HG02571 (cell line): ENCODE measurements around the gene ZKSCAN2.
A peak's percentile ranks its signal among the peaks of the same experiment; 100 is the strongest.

ENCODE experiments used
- ATAC-seq: cut with Tn5 transposase; IDR thresholded peaks from one replicate; pipeline ENCODE4 v1.9.1; 2021; ENCODE audit warnings: mild to moderate bottlenecking, moderate library complexity; ENCODE audit not compliant: unreplicated experiment

The ZKSCAN2 gene

DNA sequence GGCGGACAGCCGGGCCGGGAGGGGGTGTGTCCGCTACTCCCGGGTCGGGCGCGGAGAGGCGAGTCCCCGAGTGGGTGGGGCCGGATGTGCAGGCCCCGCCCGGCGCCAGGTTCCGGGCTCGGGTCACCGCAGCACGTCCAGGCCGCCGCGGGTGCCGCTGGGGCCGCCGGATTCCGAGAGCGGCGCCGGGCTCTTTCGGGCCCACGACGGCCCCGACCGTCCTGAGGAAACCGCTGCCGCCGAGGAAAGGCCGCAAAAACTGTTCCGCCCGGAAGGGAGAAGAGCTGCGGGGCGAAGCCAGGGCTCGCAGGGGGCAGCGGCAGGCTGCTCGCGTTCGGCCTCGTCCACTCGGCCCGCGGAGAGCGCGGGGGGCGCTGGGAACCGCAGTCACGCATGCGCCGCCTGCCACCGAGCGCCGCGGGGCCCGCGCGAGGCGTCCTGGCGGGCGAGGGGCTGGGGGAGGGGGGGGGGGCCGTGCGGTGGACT lies at the start of gene ZKSCAN2:
Gene ZKSCAN2, minus strand, starts transcription at position 376 of the 486 bp plus-strand sequence. CDS start 718 bp downstream, outside the sequence.
- peak; percentile 80 for ATAC-seq

DNA sequence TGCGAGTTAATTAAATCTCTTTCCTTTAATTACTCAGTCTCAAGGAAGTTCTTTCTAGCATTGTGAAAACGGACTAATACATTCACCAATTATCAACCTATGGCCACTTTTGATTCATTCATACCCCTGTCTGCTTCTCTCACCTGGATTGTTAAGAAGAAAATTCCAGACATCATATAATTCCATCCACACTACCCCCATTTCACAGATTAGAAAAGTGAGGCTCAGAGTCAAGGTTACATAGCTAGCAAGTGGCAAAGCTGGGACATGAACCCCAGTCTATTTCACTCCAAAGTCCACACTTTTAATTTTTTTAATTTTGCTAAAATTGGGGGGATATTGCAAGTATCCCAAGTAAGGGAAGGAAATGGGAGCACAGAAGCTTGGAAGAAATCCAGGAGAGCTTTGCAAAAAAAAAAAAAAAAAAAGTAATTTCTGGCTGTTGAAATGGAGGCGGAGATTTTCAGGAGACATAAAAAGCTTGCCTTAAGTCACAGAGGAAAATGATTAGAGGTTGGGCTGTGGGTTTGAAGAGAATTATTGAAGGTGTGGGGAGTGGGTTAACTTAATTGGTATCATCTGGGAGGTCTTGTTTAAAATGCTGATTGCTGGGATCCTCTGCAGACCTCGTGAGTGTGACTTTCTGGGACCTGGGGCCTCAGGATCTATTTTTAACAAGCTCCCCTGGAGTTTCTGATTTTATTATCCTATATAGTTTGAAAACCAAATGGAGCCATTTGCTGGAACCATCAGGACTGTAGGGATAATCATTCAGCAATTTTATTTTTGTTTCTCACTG lies 42.3 kb upstream of the ZKSCAN2 start:
- no peak for ATAC-seq

DNA sequence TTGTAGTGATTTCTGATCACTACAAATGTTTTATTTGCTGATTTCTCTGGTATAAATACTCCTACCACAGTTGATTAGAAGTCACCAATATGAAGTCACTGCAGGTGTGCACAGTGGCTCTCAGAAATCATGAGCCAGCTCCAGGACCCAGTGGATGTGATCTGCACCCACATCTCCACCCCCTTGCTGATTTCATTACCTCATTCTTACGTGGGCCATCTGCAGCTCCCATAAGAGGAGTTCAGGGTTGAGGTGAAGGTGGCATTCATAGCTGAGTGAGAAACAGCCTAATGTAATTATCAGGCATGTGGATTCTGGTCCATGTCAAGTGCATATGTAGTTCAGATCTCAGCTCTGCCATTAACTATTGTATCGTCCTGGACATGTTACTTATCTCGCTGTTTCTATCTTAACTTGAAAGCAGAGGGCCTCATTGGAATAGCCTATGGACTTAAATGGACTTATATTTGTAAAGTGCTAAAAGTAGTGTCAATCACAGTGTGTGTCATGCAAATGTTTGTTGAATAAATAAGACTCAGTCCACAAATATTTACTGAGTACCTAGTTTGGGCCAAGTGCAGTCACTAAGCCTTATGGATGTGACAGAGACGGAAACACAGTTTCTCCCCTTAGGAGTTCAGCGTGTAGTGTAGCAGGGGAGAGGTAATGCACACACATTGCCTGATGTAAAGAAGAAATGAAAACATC lies 40.7 kb upstream of the ZKSCAN2 start:
- no peak for ATAC-seq

DNA sequence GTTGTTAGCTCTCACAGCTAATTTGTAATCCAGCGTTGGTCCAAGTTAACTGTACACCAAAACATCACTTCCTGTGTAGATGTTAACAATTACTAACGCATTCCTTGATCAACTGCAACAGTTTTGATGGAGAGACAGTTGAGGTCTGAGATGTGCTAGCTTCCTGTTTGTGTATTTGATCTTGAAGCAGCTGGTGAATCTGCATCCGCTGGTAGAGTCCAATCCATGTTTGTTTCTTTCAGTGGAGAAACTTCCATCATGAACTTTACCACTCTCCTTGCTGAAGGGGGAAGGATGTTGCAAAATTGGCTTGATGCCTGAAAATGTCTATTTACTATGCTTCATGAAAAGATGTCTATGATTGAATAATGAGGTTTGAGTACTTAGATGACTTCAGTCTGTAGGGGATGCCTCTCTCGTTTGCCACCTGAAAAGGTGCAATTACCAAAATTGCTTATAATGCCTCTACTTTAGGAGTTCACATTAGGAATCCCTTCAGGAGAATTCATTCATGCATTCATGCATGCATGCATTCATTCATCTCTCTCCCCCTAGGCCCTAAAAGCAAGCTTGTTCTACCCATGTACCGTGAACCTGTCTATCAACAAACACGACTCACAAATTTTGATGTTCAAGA lies 39.6 kb upstream of the ZKSCAN2 start:
- ATAC-seq = no peak

DNA sequence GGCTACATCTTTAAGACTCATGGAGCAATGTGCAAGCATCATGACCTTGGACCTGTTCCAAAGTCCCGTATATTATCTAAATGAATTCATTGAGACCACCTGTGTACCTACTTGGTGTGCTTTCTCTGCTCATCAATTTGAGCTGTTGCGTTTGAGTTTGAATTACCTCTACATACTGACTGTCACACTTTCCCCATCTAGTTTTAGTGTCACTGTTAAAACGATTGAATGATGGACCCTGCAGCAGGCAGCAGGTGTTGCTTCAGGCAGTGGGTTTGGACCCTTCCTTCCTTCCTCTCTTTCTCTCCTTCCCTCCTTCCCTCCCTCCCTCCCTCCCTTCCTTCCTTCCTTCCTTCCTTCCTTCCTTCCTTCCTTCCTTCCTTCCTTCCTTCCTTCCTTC lies 33.9 kb upstream of the ZKSCAN2 start:
- no peak for ATAC-seq

DNA sequence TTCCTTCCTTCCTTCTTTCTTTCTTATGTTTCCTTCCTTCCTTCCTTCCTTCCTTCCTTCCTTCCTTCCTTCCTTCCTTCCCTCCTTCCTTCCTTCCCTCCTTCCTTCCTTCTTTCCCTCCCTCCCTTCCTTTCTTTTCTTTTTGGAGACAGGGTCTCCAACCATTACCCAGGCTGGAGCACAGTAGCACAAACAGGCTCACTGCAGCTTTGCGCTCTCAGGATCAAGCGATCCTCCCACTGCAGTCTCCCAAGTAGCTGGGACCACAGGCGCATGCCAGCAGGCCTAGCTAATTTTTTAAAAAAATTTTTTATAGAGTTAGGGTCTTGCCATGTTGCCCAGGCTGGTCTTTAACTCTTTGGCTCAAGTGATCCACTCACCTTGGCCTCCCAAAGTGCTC lies 31.8 kb upstream of the ZKSCAN2 start:
- ATAC-seq = no peak

DNA sequence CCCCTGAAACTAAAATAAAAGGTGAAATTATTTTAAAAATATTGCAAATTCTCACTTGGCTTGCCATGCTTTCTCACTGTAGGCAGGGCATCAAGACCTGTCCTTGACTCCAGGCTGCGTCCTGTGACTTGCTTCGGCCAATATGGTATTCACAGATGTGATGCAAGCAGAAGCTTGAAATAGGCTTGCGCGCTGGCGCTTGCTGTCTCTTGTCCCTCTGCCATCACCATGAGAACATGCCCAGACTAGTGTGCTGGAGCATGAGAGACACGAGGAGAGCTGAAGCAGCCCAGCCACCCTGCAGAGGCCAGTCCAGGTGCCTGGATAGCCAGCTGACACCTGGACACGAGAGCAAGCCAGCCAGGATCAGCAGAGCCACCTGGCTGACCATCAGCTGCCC lies 21.8 kb upstream of the ZKSCAN2 start:
- ATAC-seq = no peak

DNA sequence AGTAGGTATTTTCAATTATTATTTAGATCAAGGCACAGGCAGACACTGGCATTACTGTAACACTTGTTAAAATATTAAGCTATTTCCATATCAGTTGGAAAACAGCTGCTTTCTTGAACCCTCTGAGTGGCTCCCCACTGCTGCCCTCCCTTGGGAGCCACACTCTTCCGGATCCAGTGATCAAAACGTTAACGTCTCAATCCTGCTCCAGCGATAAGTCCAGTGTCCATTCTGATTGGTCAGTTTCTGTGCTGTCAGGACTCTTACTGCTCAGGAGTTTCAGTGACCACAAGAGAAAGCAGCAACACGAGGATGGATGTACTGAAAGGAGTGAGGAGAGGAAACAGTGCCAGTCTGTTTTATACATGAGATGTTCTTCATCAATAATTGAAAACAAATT lies 13.8 kb upstream of the ZKSCAN2 start:
- ATAC-seq = no peak

DNA sequence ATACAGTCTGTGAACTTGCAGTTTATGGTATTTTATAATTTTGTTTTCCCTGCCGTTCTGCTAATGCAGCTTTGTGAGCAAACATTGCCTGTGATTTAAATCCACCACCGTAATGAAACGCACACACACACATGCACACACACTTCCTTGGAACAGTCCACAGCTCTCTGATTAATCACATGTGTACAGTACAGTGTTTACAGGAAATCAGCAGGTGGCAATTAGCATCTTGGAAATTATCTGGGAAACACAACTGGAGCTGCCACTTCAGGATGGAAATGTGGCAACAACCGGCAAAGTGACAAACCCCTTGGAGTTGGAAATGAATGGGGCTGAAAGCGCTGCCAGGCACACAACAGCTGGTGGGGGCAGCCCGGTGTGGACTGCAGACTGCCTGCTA lies 12.9 kb upstream of the ZKSCAN2 start:
- ATAC-seq = no peak

DNA sequence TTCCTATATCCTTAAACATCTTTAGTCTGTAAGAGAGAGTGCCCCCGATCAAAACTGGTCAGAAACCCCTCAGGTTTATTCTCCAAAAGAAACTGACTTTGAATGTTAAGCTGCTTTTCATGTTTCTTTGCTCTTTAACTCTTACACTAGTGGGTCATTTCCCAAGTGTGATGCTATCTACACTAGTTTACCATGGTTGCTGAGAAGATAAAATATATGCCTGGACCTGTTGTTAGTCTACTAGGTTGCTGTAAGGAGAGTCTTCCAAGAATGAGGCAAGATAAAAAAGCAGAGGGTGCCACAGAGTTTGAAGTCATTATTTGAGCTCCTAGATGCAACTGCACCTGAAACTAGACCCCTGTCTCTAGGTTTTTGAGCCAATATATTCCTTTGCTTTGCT lies 12.2 kb upstream of the ZKSCAN2 start:
- no peak for ATAC-seq

DNA sequence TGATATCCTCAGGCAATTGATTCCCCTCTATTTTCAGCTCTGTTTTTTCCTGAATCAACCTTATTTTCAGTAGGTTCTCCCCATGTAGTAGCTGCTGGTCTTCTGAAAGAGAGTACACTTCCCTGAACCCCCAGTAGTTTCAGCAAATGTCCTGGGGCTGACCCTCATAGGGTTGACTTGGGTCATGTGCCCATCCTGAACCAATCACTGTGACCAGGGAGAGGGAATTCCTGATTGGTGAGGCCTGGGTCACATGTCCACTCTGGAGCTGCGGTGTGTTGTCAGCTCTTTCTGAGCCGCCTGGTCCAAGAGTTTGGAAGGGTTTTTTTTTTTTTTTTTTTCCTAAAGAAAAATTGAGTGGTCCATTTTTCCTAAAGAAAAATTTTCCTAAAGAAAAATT lies 8.3 kb upstream of the ZKSCAN2 start:
- no peak for ATAC-seq

DNA sequence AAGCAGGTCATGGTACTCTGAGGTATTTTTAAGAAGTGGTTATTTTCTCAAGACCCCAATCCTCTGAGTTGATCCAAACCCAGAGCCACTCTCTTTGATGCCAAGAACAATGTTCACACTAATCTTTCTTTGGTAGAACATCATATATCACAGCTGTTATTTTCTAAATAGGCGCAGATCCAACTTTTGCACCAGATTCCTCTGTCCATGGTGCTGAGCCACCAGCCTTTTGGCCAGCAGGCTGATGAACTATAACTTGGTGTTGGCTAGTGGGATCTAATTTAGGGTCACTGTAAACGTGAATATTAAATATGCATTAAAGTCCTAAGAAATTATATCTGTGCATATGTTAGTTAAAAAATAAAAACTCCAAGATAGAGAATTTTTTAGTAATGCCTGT lies 7.0 kb upstream of the ZKSCAN2 start:
- no peak for ATAC-seq

DNA sequence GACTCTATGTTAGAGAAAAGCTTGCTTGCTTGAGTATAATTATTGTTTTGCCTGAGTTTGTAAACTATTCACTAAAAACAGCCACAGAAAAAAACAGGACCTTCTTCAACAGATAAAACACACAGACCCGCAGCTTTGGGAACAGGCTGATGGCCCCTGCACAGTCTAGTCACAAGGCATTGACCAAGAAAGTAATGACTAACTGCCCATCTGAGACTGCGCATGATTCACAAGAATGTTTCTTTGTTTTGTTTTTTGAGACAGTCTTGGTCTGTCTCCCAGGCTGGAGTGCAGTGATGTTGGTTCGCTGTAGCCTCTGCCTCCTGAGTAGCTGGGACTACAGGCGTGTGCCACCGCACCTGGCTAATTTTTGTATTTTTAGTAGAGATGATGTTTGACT lies 2.8 kb upstream of the ZKSCAN2 start:
- no peak for ATAC-seq

DNA sequence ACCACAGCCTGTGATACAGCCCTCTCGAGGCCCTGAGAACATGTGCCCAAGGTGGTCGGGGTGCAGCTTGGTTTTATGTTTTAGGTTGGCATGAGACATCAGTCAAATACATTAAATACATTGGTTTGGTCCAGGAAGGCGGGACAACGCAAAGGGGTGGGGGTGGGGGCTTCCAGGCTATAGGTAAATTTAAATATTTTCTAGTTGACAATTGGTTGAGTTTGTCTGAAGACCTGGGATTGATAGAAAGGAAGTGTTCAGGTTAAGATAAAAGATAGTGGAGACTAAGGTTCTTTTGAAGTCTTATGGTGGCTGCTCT lies 1.2 kb upstream of the ZKSCAN2 start:
- ATAC-seq = no peak

DNA sequence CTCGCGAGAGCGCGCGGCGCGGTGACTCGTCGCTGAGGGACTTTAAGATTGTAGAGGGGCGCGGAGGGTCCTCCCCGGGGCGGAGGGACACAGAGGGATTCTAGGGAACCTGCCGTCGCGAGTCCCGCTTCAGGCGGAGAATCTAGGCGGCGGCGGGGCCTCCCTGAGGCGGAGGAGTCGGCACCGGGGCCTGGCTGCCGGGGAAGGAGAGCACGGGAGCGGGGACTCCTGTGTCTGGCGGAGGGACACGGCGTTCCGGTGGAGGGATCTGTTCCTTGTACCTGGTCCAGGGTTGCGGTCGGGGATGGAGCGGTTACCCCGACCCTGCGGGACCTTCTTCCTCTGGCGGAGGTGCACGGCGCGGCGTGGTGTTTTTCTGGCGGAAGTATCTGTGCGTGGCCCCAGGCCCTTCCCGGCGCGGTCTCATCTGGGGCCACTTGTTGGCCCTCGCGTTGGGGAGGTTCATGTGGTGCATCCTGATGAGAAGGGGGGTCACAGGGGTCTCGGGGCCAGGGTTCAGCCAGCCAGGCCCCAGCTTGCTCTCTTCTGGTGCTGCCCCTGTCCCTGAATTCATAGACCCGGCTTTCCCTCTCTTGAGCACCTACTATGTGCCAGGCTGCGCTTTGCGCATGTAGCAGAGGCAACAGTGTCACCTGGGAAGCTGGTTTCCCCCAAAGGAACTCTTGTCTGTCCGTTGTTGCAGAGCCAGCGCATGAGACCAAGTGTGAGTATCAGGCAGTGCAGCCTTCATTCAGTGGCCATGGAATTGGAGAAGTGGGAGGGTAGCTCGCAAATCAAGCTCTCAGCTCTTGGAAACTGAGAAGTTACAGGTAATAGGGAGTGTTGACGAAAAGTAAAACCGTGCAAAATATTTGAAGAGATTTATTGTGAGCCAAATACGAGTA lies 563 bp upstream of the ZKSCAN2 start:
- ATAC-seq = peak; percentile 41

DNA sequence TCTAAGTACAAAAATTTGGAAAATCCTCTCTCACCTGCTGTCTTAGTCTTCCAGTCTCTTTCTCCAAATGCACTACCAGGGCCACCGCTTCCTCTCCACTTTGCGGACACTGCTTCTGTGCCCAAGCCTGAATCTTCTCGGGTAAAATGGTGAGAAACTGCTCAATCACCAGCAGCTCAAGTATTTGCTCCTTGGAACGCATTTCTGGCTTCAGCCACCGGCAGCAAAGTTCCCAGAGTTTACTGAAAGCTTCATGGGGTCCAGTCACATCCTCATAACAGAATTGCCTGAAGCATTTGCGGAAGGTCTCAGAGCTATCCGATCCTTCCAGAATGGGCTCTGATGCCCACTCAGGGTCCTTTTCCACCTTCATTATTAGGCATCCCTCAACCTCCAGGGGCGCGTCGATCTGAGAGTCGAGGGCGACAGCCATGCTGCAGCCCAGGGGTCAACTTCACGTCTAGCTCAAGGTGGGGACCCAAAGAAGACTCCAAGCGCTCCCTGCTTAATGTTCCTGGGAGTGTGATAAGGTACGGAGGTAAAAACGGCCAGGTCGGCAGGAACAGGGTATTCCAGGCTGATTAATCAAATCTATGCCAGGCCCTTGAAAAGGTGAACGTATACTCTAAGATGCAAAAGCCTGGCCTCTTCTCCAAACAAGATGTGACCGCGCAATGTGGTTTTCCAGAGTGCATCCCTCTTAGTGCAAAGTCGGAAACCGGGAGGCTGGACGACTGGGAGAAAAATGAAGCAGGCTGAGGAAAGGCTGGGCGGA lies 763 bp downstream of the ZKSCAN2 start:
- ATAC-seq = no peak

DNA sequence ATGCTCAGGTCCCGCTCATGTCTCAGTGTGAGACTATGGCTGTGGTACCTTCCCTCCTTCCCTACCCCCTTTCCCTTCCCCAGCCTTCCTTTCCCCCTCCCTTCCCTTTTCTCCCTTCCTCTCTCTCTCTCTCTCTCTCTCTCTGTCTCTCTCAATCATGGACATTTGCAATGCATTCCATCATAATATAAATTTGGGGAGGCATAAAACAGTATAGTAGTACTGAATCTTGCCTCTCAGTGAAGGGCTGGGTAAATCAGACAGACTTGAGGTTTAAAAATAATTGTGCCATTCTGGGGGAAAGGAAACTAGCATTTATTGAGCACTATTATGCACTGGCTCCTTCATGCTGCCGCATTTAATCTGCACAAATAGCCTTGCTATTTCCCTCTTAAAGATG lies 4.3 kb downstream of the ZKSCAN2 start:
- no peak for ATAC-seq

DNA sequence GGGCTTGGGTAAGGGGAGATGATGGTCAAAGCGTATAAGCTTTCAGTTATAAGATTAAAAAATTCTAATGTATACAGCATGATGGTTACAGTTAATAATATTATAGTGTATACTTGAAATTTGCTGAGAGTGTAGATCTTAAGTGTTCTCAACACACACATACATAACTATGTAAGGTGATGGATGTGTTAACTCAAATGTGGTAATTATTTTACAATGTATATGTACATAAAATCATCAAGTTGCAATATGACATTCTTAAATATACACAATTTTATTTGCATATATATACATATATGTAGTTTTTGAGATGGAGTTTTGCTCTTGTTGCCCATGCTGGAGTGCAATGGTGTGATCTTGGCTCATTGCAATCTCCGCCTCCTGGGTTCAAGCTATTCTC lies 7.2 kb downstream of the ZKSCAN2 start:
- ATAC-seq = no peak

DNA sequence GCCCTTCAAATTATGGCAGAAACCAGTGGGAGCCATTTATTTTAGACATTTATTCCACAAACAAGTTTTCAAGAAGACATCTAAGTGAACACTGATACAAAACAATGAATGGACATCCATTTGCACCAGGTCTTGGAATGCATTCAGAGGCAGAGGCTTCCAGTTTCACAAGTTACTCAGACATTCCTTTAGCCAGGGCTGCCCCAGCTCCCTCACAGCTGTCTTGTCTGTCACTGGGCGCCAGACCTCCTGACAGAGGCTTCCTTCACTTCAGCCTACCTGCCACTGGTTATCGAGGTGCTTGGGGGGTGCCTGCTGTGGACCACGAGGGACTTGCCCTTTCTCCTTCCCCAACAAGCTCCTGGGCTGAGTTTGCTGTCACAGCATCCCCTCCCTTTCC lies 21.7 kb downstream of the ZKSCAN2 start:
- no peak for ATAC-seq

DNA sequence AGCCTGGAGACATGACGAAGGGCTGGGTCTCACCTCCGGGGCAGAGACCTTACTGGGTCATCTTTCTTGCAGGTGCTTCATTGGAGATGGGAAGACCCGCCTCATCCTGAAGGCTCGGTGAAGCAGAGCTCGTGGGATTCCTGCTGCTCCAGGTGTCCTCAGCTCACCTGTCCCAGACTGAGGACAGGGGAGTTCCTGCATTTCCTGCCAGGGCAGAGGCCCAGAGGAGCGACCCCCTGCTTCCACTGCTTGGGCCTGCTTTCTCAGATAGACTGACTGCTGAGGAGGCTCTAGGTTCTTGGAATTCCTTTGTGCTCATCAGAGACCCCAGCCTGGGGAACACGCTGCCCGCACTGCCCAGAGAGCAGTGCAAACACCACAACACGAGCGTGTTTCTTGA lies 29.3 kb downstream of the ZKSCAN2 start:
- ATAC-seq = no peak
